ENCODE measurements around the gene NR2C2AP. TPM values are rescaled to one million over a fixed set of nuclear protein-coding genes. Genes with fewer than 3 reads are reported as not detected.

The NR2C2AP gene
- total RNA-seq, 4 donors from 2014 or later, result 7.9 to 22.9 (median 15.7) TPM

DNA sequence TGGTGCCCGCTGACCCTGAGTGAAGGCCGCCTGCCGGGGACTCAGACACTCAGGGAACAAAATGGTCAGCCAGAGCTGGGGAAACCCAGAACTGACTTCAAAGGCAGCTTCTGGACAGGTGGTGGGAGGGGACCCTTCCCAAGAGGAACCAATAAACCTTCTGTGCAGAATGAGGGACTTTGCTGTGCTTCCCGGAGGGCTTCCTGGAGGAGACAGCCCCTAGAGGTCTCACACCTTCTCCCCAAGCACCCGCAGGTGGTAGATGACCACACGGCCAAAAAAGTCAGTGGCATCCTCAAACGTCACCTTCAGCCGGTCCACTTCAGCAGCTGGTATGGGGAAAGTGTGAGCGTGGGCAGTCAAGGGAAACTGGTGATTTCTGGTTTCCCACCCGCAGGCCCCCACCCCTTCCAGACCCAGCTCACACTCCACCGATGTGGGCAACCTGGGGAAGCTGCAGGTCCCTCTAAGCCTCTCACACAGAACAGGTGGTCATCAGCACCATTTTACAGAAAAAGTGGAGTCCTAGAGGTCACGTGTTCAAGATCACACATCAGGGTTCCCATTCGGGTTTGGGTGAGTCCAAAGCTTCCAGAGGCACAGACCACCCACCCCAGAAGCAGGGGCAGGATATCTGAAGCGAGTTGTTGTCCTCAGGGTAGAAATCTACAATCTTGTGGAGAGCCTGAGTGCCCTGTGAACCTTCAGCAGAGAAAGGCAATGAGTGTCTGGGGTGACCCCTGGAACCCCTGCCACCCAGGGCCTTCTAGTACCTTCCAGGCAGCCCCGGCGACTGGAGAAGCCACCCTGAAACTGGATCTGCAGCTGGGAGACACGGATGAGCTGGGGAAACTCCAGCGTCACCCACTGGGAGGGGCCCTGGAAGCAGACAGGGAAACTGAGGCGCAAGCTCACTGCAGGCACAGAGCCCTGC, 1.2 kb downstream of the NR2C2AP start:
- no peak for DNase-seq (ENCODE audit: low spot score)
- ATAC-seq (ENCODE audit: low FRiP score), result no peak
- TF ChIP-seq, protein P1, sequence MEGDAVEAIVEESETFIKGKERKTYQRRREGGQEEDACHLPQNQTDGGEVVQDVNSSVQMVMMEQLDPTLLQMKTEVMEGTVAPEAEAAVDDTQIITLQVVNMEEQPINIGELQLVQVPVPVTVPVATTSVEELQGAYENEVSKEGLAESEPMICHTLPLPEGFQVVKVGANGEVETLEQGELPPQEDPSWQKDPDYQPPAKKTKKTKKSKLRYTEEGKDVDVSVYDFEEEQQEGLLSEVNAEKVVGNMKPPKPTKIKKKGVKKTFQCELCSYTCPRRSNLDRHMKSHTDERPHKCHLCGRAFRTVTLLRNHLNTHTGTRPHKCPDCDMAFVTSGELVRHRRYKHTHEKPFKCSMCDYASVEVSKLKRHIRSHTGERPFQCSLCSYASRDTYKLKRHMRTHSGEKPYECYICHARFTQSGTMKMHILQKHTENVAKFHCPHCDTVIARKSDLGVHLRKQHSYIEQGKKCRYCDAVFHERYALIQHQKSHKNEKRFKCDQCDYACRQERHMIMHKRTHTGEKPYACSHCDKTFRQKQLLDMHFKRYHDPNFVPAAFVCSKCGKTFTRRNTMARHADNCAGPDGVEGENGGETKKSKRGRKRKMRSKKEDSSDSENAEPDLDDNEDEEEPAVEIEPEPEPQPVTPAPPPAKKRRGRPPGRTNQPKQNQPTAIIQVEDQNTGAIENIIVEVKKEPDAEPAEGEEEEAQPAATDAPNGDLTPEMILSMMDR (IDR thresholded peaks at IDR 0.05), result no peak

GRCh38 chr19:19193926-19194325, 9.3 kb downstream of the NR2C2AP start:
- TF ChIP-seq, protein P1 (IDR thresholded peaks at IDR 0.05), result no peak
- no peak for ATAC-seq (ENCODE audit: low FRiP score)
- no peak for DNase-seq (ENCODE audit: low spot score)

DNA sequence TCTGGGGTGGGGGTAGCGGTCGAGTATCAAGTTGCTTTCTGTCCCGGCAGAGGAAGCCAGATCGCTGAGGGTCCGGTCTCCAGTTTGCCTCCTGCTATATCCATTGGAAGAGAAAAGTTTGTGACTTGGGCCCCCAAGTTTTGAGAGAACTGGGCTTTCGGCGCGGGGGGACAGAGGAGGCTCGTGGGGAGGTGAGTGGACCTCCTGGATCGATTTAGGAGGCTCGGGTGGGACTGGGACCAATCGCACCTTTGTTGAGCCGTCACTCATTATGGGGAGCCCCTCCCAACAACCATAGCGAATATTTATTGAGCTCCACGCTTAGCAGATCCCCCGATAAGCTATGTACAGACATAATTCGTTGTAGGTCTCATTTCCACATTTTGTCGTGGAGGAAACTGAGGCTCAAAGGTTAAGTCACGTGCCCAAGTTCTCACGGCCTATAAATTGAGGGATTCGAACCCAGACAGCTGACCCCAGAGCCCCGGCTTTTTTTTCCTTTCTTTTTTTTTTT, 10.2 kb downstream of the NR2C2AP start:
- DNase-seq (ENCODE audit: low spot score), result no peak
- TF ChIP-seq, protein P1 (IDR thresholded peaks at IDR 0.05), result no peak
- no peak for ATAC-seq (ENCODE audit: low FRiP score)

GRCh38 chr19:19192078-19192882, 10.9 kb downstream of the NR2C2AP start, which contains the start of the genes BORCS8 and RFXANK:
Gene BORCS8 (minus strand): TSS chr19:19192152. CDS start chr19:19192117, 35 bp downstream.
Gene RFXANK (plus strand): TSS chr19:19192258. CDS start chr19:19193947, 1,689 bp downstream.
- ATAC-seq (ENCODE audit: low FRiP score) (peak; percentile 98), DNase-seq (ENCODE audit: low spot score) (peak; percentile 96)
- TF ChIP-seq, protein P1 (IDR thresholded peaks at IDR 0.05), result no peak

DNA sequence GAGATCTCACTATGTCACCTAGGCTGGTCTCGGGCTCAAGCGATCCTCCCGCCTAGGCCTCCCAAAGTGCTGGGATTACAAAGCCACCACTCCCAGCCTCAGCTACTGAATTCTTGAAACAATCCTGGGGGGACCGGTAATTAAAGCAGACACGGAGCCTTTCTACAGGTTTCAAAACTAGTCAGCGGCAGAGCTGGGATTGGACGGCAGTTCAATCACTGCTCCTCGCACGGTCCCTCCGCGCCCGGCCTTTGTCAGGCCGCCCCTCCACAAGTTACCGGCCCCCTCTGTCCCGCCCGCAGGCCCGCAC, 11.5 kb downstream of the NR2C2AP start:
- DNase-seq (ENCODE audit: low spot score) (no peak), ATAC-seq (ENCODE audit: low FRiP score) (no peak)
- TF ChIP-seq, protein P1 (IDR thresholded peaks at IDR 0.05), result no peak

GRCh38 chr19:19186742-19187141, 16.5 kb downstream of the NR2C2AP start:
- DNase-seq (ENCODE audit: low spot score) (no peak), ATAC-seq (ENCODE audit: low FRiP score) (no peak)
- TF ChIP-seq, protein P1 (IDR thresholded peaks at IDR 0.05), result no peak
